Testis (tissue), 3 donors: Measurements from ENCODE around the gene CLOCK. TPM values are rescaled to one million over a fixed set of nuclear protein-coding genes. Genes with fewer than 3 reads are reported as not detected.

Experiments used
- DNase-seq: peaks from one replicate; pipeline ENCODE4 v3.0.0-alpha.2; 2019
- H3K27ac ChIP-seq, 2 donors: fragments of 200-600 bp; sonication (generic); one replicate each; pipeline ENCODE4 v1.5.1; 2019
- H3K27me3 ChIP-seq: fragments of 200-600 bp; sonication (generic); one replicate; pipeline ENCODE4 v1.5.1; 2019
- H3K36me3 ChIP-seq: fragments of 200-600 bp; sonication (generic); one replicate; pipeline ENCODE4 v1.5.1; 2017; ENCODE audit warnings: low read depth; ENCODE audit errors: missing control alignments
- H3K4me1 ChIP-seq: fragments of 200-600 bp; sonication (generic); one replicate; pipeline ENCODE4 v1.5.1; 2019
- H3K4me3 ChIP-seq, 2 donors: fragments of 200-600 bp; sonication (generic); one replicate each; pipeline ENCODE4 v1.5.1; 2017 to 2019
- H3K9me3 ChIP-seq: fragments of 200-600 bp; sonication (generic); one replicate; pipeline ENCODE4 v1.5.1; 2017
- CTCF ChIP-seq, 3 experiments: fragments of 450-650 bp in 2 of 3; fragments of 200-600 bp in 1 of 3; sonication (generic) in 1 of 3; IDR thresholded peaks; one replicate each; pipeline ENCODE4 v1.5.1; 2016 to 2019; ENCODE audit warnings: antibody characterized with exemption in 3 of 3, mild to moderate bottlenecking in 2 of 3, moderate library complexity in 1 of 3
- POLR2A ChIP-seq: fragments of 450-650 bp; IDR thresholded peaks from one replicate; pipeline ENCODE4 v1.6.1; 2017; ENCODE audit warnings: antibody characterized with exemption, mild to moderate bottlenecking, moderate library complexity
- WGBS, 2 donors: methylation state at CpG; one replicate each; pipeline ENCODE4 v1.1.5; 2018; 5-methylcytosine and 5-hydroxymethylcytosine counted together
- intact Hi-C: fragments of 100-400 bp; cut with DNase I; formaldehyde crosslinking; loops from one replicate; pipeline ENCODE4 v1.15.1; 2023; ENCODE audit warnings: low total_unique reads
- polyA plus RNA-seq: library from polyadenylated mRNA; stranded (reverse); fragments of 350-450 nt; fragmentation: Illumina TruSeq; extraction: RNeasy Lipid Tissue Mini Kit (QIAGEN cat#74804); gene quantifications from one replicate; pipeline ENCODE4 v1.2.3, GENCODE V29; 2014; ENCODE audit warnings: low read depth, low replicate concordance; ENCODE audit not compliant: insufficient read depth
- total RNA-seq, 2 donors: library from RNA; depleted of rRNA; stranded (reverse); fragments of >200 nt; gene quantifications; one replicate each; pipeline ENCODE4 v1.2.3, GENCODE V29; 2016

CLOCK gene
- total and polyA plus RNA-seq, 3 donors from 2014 or later = 41.9 to 48.6 (median 43.4) TPM

GRCh38 chr4:55396308-55397125 is 150.2 kb downstream of the CLOCK start:
- Histone ChIP-seq H3K27me3 (no peaks in the 10 kb centered on the region), H3K4me3 (peak overlapping the region; percentile 87 to 98), H3K36me3 (no peaks in the 10 kb centered on the region), H3K4me1 (peaks cover 23% of the 10 kb centered on the region), H3K9me3 (no peaks in the 10 kb centered on the region), H3K27ac (peak overlapping the region; percentile 93 to 99)
- WGBS, 2 donors = 0 to 1% methylated on average over 12 to 40 of the region's 41 CpGs
- no peak for TF ChIP-seq POLR2A
- TF ChIP-seq CTCF (IDR thresholded peaks at IDR 0.05) = no peak
- DNase-seq = peak; percentile 52
- intact Hi-C loops = loop anchor here (5.0 kb wide), 1 partner anchor 151 kb away; the partner anchor contains the start of gene CLOCK

- WGBS, 2 donors = 0 to 2% methylated on average over 29 to 79 of the region's 95 CpGs
- intact Hi-C loops = loop anchor here (5.0 kb wide), 1 partner anchor 152 kb away; the partner anchor contains the start of gene CLOCK
- peak; percentile 86 for TF ChIP-seq POLR2A
- TF ChIP-seq CTCF (IDR thresholded peaks at IDR 0.05) = peak in 2 of 3 experiments; percentile 8 to 22
Observed at GRCh38 chr4:55395529-55396307, 151.0 kb downstream of the CLOCK start, which contains the start of gene TMEM165. Gene TMEM165 (plus strand): TSS chr4:55395957. CDS start chr4:55396190, 233 bp downstream.

GRCh38 chr4:55395218-55395528 is 151.5 kb downstream of the CLOCK start:
- DNase-seq = no peak

More at GRCh38 chr4:55395529-55396307, 151.0 kb downstream of the CLOCK start, which contains the start of gene TMEM165:
- Histone ChIP-seq H3K9me3 (no peaks in the 10 kb centered on the region), H3K27me3 (no peaks in the 10 kb centered on the region), H3K4me3 (peak within 1 kb of the TSS; percentile 87 to 98), H3K4me1 (peaks cover 23% of the 10 kb centered on the region), H3K27ac (peak within 1 kb of the TSS; percentile 93 to 99), H3K36me3 (no peaks in the 10 kb centered on the region)
- DNase-seq = peak; percentile 95

More at GRCh38 chr4:55395218-55395528, 151.5 kb downstream of the CLOCK start:
- intact Hi-C loops = loop anchor here (5.0 kb wide), 1 partner anchor 152 kb away; the partner anchor contains the start of gene CLOCK
- Histone ChIP-seq H3K36me3 (no peaks in the 10 kb centered on the region), H3K4me1 (peaks cover 23% of the 10 kb centered on the region), H3K27me3 (no peaks in the 10 kb centered on the region), H3K9me3 (no peaks in the 10 kb centered on the region), H3K4me3 (peak overlapping the region; percentile 87 to 98), H3K27ac (peak overlapping the region; percentile 93 to 99)
- no peak for TF ChIP-seq CTCF (IDR thresholded peaks at IDR 0.05)
- TF ChIP-seq POLR2A = no peak
- WGBS, 2 donors = 0 to 1% methylated on average over 4 of the region's 4 CpGs
